ENCODE data around the gene CLDN34.
A peak's percentile ranks its signal among the peaks of the same experiment; 100 is the strongest.

CLDN34 gene

GRCh38 chrX:9966775-9967408, at the start of gene CLDN34:
TSS of gene CLDN34 (plus strand) at chrX:9967358. CDS start at chrX:9967358, 0 bp downstream.
- no peak for DNase-seq (ENCODE audit: low spot score)

- DNase-seq (ENCODE audit: low spot score) = no peak
Observed at GRCh38 chrX:9917861-9918260, 49.3 kb upstream of the CLDN34 start.

- no peak for DNase-seq (ENCODE audit: low spot score)
Observed at GRCh38 chrX:9919632-9920172, 47.5 kb upstream of the CLDN34 start.

DNA sequence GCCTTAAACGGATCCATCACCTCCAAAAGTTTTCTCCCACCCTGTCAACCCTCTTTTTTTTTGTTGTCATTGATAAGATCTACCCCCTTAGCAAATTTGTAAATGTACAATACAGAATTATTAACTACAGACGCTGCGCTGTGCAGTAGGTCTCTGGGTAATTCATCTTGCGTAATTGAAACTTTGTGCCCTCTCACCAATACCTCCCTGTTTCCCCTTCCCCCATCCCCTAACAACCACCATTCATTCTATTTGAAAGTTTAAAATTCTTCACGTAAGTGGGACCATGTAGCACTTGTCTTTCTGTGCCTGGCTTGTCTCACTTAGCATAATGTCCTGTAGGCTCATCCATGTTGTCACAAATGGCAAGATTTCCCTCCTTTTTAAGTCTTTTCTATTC, 45.8 kb upstream of the CLDN34 start:
- no peak for DNase-seq (ENCODE audit: low spot score)

GRCh38 chrX:9923357-9923756, 43.8 kb upstream of the CLDN34 start:
- DNase-seq (ENCODE audit: low spot score) = no peak

DNA sequence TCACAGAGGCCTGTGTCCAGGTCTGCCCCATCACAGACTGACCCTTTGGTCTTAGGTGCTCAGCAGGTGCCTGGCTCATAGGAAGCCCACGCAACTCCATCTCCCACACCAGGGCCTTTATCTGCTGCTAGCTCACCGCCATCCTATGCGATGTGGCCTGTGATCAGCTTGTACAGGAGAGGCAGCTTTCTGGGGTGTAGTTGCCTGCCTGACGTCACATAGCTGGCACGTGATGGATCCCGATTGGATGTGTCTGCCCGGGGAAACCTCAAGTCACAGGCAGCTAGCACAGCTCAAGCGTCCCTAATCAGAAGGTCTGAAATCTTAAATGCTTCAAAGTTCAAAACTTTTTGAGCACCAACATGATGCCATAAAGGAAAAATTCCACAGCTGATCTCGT, 41.2 kb upstream of the CLDN34 start:
- DNase-seq (ENCODE audit: low spot score) = no peak

DNA sequence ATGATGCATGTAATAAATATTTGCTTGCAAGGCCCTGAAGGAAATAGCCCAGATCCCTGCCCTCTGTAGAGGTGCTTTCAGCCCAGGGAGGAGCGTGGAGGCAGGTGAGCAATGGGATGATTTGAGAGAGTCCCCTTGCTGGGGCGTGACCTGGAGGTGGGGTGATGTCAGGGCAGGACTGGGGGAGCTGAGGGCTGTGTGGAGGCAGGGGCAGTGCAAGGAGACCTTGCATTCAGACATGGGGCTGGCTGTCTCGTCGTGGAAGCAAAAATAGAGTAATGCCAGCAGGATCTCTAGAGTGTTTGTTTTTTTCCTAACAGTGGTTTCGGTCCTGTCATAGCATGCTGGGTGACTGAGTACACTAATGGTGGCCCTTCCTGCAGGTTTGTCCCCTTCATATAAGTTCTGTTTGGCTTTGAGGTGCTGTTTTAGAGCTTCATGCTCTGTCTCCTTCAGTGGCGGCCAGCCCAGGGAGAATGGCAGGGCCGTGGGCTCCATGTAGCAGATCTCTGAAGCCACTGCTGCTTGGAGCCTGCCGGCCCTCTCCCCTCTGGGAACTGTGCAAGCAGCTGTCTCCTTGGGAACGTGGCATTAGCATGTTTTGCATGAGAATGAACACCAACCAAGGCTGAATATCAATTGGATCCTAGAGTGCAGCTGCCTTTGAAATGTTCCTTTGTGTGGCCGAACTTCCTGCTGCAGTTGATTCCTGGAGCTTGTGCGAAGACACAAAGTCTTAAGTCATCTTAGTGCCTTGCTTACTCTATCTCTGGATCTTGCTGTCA, 39.3 kb upstream of the CLDN34 start:
- DNase-seq (ENCODE audit: low spot score) = no peak

DNA sequence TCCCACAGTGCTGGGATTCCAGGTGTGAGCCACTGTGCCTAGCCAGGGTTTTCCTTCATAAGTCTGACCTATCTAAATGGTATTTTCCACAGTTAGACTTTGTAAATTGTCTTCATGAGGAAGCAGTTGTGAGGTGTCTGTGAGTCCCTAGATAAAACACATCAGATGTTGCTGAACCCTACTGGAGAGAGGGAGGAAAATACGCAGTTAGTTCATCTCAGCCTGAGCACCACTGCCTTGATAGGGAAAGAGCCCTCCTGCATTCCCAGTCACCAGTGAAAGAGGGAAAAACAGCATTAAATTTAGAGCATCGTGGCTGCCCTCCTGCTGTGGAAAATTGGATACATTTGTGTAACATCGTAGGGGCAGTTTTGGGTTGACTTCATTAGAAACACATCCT, 31.7 kb upstream of the CLDN34 start:
- DNase-seq (ENCODE audit: low spot score) = no peak

- no peak for DNase-seq (ENCODE audit: low spot score)
Observed at GRCh38 chrX:9937761-9938160, 29.4 kb upstream of the CLDN34 start.

DNA sequence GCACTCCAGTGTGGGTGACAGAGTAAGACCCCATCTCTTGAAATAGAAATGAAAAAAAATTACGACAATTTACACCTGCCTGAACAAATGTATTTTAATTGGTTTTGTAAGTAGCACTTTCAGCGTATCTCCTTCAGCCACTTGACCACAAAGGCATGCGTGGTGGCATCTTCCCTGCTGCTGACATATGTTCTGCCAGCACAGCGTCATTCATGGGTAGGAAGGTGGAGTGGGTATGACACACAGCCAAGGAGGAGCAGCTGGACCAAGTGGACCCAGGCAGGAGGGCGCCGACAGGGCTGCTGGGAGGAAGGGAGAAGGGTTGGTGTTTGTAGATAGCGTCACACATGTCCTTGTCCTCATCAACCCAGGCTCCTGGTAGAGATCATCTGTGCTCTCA, 28.6 kb upstream of the CLDN34 start:
- no peak for DNase-seq (ENCODE audit: low spot score)

- DNase-seq (ENCODE audit: low spot score) = no peak
Observed at GRCh38 chrX:9940421-9940820, 26.7 kb upstream of the CLDN34 start.

DNA sequence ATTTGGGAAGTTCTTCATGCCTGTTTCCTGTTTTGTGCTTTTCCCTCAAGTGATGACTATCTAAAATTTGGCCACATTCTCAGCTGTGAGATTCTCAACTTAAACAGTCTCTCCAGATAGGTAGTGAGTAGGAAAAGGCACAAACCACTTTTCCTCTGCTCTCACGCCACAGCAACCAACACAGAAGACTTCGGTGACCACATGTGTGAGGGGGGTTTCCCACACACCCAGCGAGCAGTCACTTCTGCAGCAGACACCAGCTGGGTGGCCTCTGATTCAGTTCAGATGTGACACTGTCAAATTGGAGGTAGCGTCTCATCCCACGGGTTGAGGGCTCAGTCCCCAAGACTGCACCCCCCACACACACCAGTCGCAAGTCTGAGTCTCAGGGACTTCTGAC, 25.1 kb upstream of the CLDN34 start:
- peak; percentile 81 for DNase-seq (ENCODE audit: low spot score)

DNA sequence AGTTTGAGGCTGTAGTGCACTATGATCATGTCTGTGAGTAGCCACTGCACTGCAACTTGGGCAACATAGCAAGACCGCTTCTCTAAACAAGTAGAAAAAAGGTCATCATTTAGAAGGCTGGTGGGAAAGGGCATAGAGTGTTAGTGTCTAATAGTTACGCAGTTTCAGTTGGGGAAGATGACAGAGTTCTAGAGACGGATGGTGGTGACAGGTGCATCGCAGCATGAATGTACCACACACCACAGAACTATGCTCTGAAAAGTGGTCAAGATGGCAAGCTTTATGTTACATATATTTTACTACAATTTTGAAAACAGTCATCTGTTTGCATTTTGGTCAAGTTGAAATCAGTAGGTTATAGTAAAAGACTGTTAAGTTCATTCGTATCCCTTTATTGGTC, 23.7 kb upstream of the CLDN34 start:
- DNase-seq (ENCODE audit: low spot score) = no peak

DNA sequence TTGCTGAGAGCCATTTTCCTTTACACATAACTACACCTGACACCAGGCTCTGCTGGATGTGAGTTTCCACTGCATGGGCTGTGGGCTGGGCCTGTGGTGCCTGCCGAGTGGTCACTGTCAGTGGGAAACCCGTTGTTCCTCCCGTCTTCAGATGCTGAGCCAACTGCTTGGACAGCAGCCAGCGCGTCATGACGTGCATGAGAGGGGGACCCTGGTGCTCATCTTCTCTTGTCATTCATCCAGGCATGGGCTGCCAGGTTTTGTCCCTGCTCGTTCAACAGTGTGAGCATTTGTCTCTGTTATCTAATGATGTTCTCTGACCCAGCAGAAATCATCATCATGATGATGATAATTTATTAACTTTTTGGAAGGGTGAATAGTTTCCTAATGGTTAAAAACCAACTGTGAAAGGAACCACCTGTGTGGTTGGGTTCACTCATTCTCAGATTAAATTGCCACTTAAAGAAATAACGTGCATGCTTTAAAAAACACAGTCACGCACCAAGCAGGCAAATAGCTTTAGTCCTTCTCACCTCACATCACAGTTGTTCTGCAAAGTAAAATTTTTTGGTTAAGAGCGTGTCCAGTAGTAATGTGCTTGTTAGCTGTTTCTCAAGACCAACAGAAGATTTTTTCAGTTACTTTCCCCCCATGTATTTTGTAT, 19.9 kb upstream of the CLDN34 start:
- DNase-seq (ENCODE audit: low spot score) = no peak

DNA sequence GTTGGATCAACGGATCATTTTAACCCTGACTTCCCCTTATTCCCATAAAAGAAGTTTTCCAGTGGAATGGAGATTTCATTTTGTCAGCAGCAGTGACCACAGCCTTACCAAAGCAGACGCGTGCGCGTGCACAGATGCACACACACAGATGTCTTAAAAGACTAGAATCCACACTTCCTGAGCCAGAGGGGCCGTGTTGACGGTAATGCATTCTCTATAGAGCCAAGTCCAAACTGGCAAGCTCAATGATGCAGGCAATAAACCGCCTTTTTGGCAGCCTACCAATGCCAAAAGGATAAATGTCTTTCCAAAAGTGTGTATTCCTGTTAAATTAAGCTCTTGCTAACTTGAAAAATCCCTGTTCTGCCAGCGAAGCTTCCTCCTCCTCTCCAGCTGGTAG, 18.8 kb upstream of the CLDN34 start:
- DNase-seq (ENCODE audit: low spot score) = no peak

- no peak for DNase-seq (ENCODE audit: low spot score)
Observed at GRCh38 chrX:9952300-9952699, 14.9 kb upstream of the CLDN34 start.

- DNase-seq (ENCODE audit: low spot score) = no peak
Observed at GRCh38 chrX:9953396-9953795, 13.8 kb upstream of the CLDN34 start.

DNA sequence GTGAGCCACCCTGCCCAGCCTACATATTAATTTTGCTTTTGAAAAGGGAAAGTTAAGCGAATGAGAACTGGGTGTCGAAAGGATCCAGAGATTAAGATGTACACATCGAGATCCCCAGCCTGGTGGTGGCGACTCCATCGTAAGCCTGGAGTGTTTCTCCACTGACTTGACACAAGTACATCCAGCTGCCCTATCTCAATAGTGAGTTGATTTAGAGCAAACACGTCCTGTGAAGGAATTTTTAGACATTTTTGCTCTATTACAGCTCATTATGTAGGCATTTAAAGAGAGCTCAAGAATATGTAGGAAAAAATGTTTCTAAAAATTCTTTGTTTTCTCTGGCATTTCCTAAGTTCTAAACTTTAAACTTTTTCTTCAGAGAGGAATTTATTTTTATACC, 11.7 kb upstream of the CLDN34 start:
- no peak for DNase-seq (ENCODE audit: low spot score)

GRCh38 chrX:9957743-9958142, 9.4 kb upstream of the CLDN34 start:
- no peak for DNase-seq (ENCODE audit: low spot score)

DNA sequence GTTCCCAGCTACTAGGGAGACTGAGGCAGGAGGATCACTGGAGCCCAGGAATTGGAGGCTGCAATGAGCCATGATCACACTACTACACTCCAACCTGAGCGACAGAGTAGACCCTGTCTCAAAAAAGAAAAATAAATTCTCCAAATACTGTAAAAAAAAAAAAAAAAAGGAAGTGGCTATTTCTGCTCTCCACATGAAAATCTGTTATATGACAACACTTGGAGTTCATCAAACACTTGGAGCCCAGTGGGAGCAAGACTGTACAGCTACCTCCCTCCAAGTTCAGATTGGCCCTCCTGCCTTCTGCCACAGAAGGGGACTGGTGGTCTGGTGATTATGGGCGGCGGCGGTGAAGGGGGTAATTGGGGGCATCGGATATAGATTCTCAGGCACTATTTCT, 9.0 kb upstream of the CLDN34 start:
- no peak for DNase-seq (ENCODE audit: low spot score)

GRCh38 chrX:9961750-9962149, 5.4 kb upstream of the CLDN34 start:
- no peak for DNase-seq (ENCODE audit: low spot score)

DNA sequence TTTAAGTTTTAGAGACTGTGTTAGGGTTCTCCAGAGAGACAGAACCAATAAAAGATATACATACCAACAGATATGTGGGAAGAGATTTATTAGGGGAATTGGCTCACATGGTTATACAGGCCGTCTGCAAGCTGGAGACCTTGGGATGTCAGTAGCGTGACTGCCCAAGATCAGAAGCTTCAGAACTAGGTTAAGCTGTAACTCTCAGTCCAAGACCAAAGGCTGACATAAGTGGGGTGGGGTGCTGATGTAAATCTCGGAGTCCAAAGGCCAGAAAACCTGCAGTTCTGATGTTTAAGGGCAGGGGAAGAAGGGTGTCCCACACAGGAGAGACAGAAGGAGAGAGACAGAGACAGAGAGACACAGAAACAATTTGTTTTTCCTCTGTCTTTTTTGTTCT, 10.5 kb downstream of the CLDN34 start:
- DNase-seq (ENCODE audit: low spot score) = no peak

GRCh38 chrX:9980401-9980800, 13.2 kb downstream of the CLDN34 start:
- DNase-seq (ENCODE audit: low spot score) = no peak
